ENCODE measurements around the gene KIF27.

- TF ChIP-seq, protein P1, sequence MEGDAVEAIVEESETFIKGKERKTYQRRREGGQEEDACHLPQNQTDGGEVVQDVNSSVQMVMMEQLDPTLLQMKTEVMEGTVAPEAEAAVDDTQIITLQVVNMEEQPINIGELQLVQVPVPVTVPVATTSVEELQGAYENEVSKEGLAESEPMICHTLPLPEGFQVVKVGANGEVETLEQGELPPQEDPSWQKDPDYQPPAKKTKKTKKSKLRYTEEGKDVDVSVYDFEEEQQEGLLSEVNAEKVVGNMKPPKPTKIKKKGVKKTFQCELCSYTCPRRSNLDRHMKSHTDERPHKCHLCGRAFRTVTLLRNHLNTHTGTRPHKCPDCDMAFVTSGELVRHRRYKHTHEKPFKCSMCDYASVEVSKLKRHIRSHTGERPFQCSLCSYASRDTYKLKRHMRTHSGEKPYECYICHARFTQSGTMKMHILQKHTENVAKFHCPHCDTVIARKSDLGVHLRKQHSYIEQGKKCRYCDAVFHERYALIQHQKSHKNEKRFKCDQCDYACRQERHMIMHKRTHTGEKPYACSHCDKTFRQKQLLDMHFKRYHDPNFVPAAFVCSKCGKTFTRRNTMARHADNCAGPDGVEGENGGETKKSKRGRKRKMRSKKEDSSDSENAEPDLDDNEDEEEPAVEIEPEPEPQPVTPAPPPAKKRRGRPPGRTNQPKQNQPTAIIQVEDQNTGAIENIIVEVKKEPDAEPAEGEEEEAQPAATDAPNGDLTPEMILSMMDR (IDR thresholded peaks at IDR 0.05; ENCODE audit: low read depth, low read length, missing input control): no peak
- no peak for TF ChIP-seq RAD21 (IDR thresholded peaks at IDR 0.05)
- TF ChIP-seq, protein P2, sequence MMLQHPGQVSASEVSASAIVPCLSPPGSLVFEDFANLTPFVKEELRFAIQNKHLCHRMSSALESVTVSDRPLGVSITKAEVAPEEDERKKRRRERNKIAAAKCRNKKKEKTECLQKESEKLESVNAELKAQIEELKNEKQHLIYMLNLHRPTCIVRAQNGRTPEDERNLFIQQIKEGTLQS (IDR thresholded peaks at IDR 0.05): no peak
- no peak for TF ChIP-seq YY1 (IDR thresholded peaks at IDR 0.05)
- no peak for TF ChIP-seq TAF1 (conservative IDR thresholded peaks at IDR 0.05)
- no peak for TF ChIP-seq FOXA1 (IDR thresholded peaks at IDR 0.05)
- TF ChIP-seq, protein P3, sequence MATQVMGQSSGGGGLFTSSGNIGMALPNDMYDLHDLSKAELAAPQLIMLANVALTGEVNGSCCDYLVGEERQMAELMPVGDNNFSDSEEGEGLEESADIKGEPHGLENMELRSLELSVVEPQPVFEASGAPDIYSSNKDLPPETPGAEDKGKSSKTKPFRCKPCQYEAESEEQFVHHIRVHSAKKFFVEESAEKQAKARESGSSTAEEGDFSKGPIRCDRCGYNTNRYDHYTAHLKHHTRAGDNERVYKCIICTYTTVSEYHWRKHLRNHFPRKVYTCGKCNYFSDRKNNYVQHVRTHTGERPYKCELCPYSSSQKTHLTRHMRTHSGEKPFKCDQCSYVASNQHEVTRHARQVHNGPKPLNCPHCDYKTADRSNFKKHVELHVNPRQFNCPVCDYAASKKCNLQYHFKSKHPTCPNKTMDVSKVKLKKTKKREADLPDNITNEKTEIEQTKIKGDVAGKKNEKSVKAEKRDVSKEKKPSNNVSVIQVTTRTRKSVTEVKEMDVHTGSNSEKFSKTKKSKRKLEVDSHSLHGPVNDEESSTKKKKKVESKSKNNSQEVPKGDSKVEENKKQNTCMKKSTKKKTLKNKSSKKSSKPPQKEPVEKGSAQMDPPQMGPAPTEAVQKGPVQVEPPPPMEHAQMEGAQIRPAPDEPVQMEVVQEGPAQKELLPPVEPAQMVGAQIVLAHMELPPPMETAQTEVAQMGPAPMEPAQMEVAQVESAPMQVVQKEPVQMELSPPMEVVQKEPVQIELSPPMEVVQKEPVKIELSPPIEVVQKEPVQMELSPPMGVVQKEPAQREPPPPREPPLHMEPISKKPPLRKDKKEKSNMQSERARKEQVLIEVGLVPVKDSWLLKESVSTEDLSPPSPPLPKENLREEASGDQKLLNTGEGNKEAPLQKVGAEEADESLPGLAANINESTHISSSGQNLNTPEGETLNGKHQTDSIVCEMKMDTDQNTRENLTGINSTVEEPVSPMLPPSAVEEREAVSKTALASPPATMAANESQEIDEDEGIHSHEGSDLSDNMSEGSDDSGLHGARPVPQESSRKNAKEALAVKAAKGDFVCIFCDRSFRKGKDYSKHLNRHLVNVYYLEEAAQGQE (IDR thresholded peaks at IDR 0.05): no peak
- TF ChIP-seq SP1 (IDR thresholded peaks at IDR 0.05): no peak
- TF ChIP-seq HNF4G (IDR thresholded peaks at IDR 0.05): no peak
- no peak for TF ChIP-seq JUND (IDR thresholded peaks at IDR 0.05)
- TF ChIP-seq GABPA (IDR thresholded peaks at IDR 0.05 in 1 of 2, conservative IDR thresholded peaks at IDR 0.05 in 1 of 2): no peak
- TF ChIP-seq RXRA (IDR thresholded peaks at IDR 0.05): no peak
- TF ChIP-seq EGR1 (IDR thresholded peaks at IDR 0.05; ENCODE audit: low read depth in 2 of 2): no peak
- TF ChIP-seq, protein P4, sequence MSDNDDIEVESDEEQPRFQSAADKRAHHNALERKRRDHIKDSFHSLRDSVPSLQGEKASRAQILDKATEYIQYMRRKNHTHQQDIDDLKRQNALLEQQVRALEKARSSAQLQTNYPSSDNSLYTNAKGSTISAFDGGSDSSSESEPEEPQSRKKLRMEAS (IDR thresholded peaks at IDR 0.05): no peak
These were observed 120.8 kb downstream of the KIF27 start for GRCh38 chr9:83800236-83801033.

All from liver (tissue), 3 donors.